Parathyroid adenoma (tissue), 2 donors: ENCODE measurements around the gene MORC1.
A peak's percentile ranks its signal among the peaks of the same experiment; 100 is the strongest.

Source experiments
- H2AFZ ChIP-seq: fragments of 300-600 bp; sonication (generic); one replicate; pipeline ENCODE4 v1.7.0; 2017; ENCODE audit warnings: antibody characterized with exemption, mild to moderate bottlenecking
- H3K27ac ChIP-seq: fragments of 300-600 bp; sonication (generic); one replicate; pipeline ENCODE4 v1.7.0; 2017
- H3K27me3 ChIP-seq: fragments of 300-600 bp; sonication (generic); one replicate; pipeline ENCODE4 v1.7.0; 2017; ENCODE audit warnings: low read length; ENCODE audit not compliant: control insufficient read depth, insufficient read depth
- H3K36me3 ChIP-seq: fragments of 300-600 bp; sonication (generic); one replicate; pipeline ENCODE4 v1.7.0; 2017; ENCODE audit warnings: low read length; ENCODE audit not compliant: control insufficient read depth, insufficient read depth
- H3K4me1 ChIP-seq: fragments of 300-600 bp; sonication (generic); one replicate; pipeline ENCODE4 v1.7.0; 2017; ENCODE audit warnings: control low read depth
- H3K4me2 ChIP-seq: fragments of 300-600 bp; sonication (generic); one replicate; pipeline ENCODE4 v1.7.0; 2017; ENCODE audit warnings: low read length
- H3K4me3 ChIP-seq: fragments of 300-600 bp; sonication (generic); one replicate; pipeline ENCODE4 v1.7.0; 2017; ENCODE audit warnings: low read depth, low read length
- H3K79me2 ChIP-seq: fragments of 300-600 bp; sonication (generic); one replicate; pipeline ENCODE4 v1.7.0; 2017; ENCODE audit warnings: control low read depth
- H3K9ac ChIP-seq: fragments of 300-600 bp; sonication (generic); one replicate; pipeline ENCODE4 v1.7.0; 2017; ENCODE audit warnings: mild to moderate bottlenecking
- H3K9me3 ChIP-seq: fragments of 300-600 bp; sonication (generic); one replicate; pipeline ENCODE4 v1.7.0; 2017; ENCODE audit warnings: low read length; ENCODE audit not compliant: control insufficient read depth
- CTCF ChIP-seq: fragments of 300-600 bp; sonication (generic); IDR thresholded peaks from one replicate; pipeline ENCODE4 v1.7.0; 2017; ENCODE audit warnings: antibody characterized with exemption, mild to moderate bottlenecking
- donor health status: primary hyperparathyroidism.

Gene MORC1

GRCh38 chr3:109026821-109027220 lies 91.1 kb downstream of the MORC1 start:
- H3K27me3 ChIP-seq = no peaks in the 10 kb centered on the region
- H2AFZ ChIP-seq = no peak overlapping the region
- H3K4me3 ChIP-seq = no peak overlapping the region
- no peaks in the 10 kb centered on the region for H3K79me2 ChIP-seq
- no peak overlapping the region for H3K9ac ChIP-seq
- H3K27ac ChIP-seq = no peak overlapping the region
- TF ChIP-seq CTCF = no peak
- H3K4me2 ChIP-seq = no peak overlapping the region
- no peaks in the 10 kb centered on the region for H3K9me3 ChIP-seq
- no peaks in the 10 kb centered on the region for H3K36me3 ChIP-seq
- no peaks in the 10 kb centered on the region for H3K4me1 ChIP-seq

- H3K4me3 ChIP-seq = no peak overlapping the region
- H3K36me3 ChIP-seq = no peaks in the 10 kb centered on the region
- no peak overlapping the region for H3K4me2 ChIP-seq
- H3K4me1 ChIP-seq = no peaks in the 10 kb centered on the region
- H3K9ac ChIP-seq = no peak overlapping the region
- TF ChIP-seq CTCF = no peak
- H3K27ac ChIP-seq = no peak overlapping the region
- no peak overlapping the region for H2AFZ ChIP-seq
- no peaks in the 10 kb centered on the region for H3K79me2 ChIP-seq
- H3K27me3 ChIP-seq = no peaks in the 10 kb centered on the region
- no peaks in the 10 kb centered on the region for H3K9me3 ChIP-seq
Observed at GRCh38 chr3:109025896-109026295, 92.0 kb downstream of the MORC1 start.

- peak; percentile 43 for TF ChIP-seq CTCF
- H3K4me2 ChIP-seq = no peak overlapping the region
- H3K9me3 ChIP-seq = no peaks in the 10 kb centered on the region
Observed at GRCh38 chr3:109023656-109024254, 94.2 kb downstream of the MORC1 start.

GRCh38 chr3:109023167-109023566 lies 94.8 kb downstream of the MORC1 start:
- H2AFZ ChIP-seq = no peak overlapping the region
- no peaks in the 10 kb centered on the region for H3K79me2 ChIP-seq
- no peaks in the 10 kb centered on the region for H3K36me3 ChIP-seq
- H3K4me3 ChIP-seq = no peak overlapping the region
- H3K27me3 ChIP-seq = no peaks in the 10 kb centered on the region
- no peak overlapping the region for H3K4me2 ChIP-seq
- no peak overlapping the region for H3K9ac ChIP-seq
- no peak overlapping the region for H3K27ac ChIP-seq
- H3K4me1 ChIP-seq = no peaks in the 10 kb centered on the region
- TF ChIP-seq CTCF = no peak
- no peaks in the 10 kb centered on the region for H3K9me3 ChIP-seq

More at GRCh38 chr3:109023656-109024254, 94.2 kb downstream of the MORC1 start:
- Histone ChIP-seq H3K79me2 (no peaks in the 10 kb centered on the region), H3K27me3 (no peaks in the 10 kb centered on the region), H3K4me3 (no peak overlapping the region), H3K4me1 (no peaks in the 10 kb centered on the region), H2AFZ (no peak overlapping the region), H3K36me3 (no peaks in the 10 kb centered on the region), H3K9ac (no peak overlapping the region), H3K27ac (no peak overlapping the region)

GRCh38 chr3:109021556-109021955 lies 96.4 kb downstream of the MORC1 start:
- Histone ChIP-seq H3K27ac (no peak overlapping the region), H3K36me3 (no peaks in the 10 kb centered on the region), H3K27me3 (no peaks in the 10 kb centered on the region), H3K9me3 (no peaks in the 10 kb centered on the region), H2AFZ (no peak overlapping the region), H3K4me1 (no peaks in the 10 kb centered on the region), H3K4me2 (no peak overlapping the region), H3K4me3 (no peak overlapping the region), H3K9ac (no peak overlapping the region), H3K79me2 (no peaks in the 10 kb centered on the region)
- no peak for TF ChIP-seq CTCF
